K562 (cell line): Measurements from ENCODE around the gene ALS2CL. TPM values are rescaled to one million over a fixed set of nuclear protein-coding genes. Genes with fewer than 3 reads are reported as not detected.

ENCODE experiments used
- ATAC-seq: fragments of 200-7000 bp; cut with Tn5 transposase; 3 replicates; pipeline ENCODE4 v1.9.1; 2020; ENCODE audit warnings: moderate library complexity
- BruUV-seq: library from RNA; stranded (reverse); fragments of 400-500 nt; replicated peaks from 2 replicates; lab custom pipeline; 2021; lab: Mats Ljungman, UMichigan
- CTCF ChIA-PET: fragments of 300-600 bp; formaldehyde crosslinking; extraction: SDS; loops from one replicate; lab custom pipeline; 2021; ENCODE audit warnings: low intra/inter-chr PET ratio; lab: Yijun Ruan, JAX
- POLR2A ChIA-PET: fragments of 300-600, 350-650 bp; sonication (Branson Sonifier 250); formaldehyde crosslinking; extraction: SDS; loops from one replicate; lab custom pipeline; 2021; ENCODE audit warnings: antibody characterized with exemption, inconsistent platforms; lab: Yijun Ruan, JAX
- DNase-seq, 4 experiments: peaks; one replicate each; pipeline versions ENCODE4 v3.0.0 to v3.0.0-alpha.2; 2011 to 2018; ENCODE audit warnings: low spot score in 3 of 4, mixed read lengths in 3 of 4; ENCODE audit errors: extremely low read depth in 1 of 4
- FAIRE-seq: peaks from 2 replicates; lab custom pipeline; 2011; peaks lifted over from hg19 to GRCh38; lab: Jason Lieb, UNC
- H2AFZ ChIP-seq: 2 replicates; pipeline ENCODE4 v1.6.0; 2011; ENCODE audit warnings: low read depth, low read length, control low read depth, inconsistent platforms
- H3K27ac ChIP-seq: fragments of 200-600 bp; 3 replicates; pipeline ENCODE4 v1.8.0; 2011; ENCODE audit warnings: low read depth, mild to moderate bottlenecking, control low read depth, inconsistent platforms, low read length, moderate library complexity, mixed read lengths; ENCODE audit errors: extremely low read depth
- H3K27me3 ChIP-seq, 2 experiments: fragments of 300-600 bp in 1 of 2; 2 replicates in 1 of 2; 3 replicates in 1 of 2; pipeline versions ENCODE4 v1.6.0 to v1.8.0; 2011; ENCODE audit warnings: inconsistent platforms in 2 of 2, low read length in 2 of 2, mild to moderate bottlenecking in 1 of 2, mixed read lengths in 1 of 2, moderate library complexity in 1 of 2; ENCODE audit not compliant: control insufficient read depth in 2 of 2, insufficient read depth in 2 of 2
- H3K36me3 ChIP-seq: fragments of 300-600 bp; 3 replicates; pipeline ENCODE4 v1.8.0; 2011; ENCODE audit warnings: mild to moderate bottlenecking, low read length, inconsistent platforms; ENCODE audit not compliant: control insufficient read depth, insufficient read depth
- H3K4me1 ChIP-seq, 2 experiments: fragments of 200-600 bp in 1 of 2; replicated peaks in 1 of 2; 2 replicates in 1 of 2; 3 replicates in 1 of 2; pipeline versions ENCODE4 v1.5.1 to v1.8.0; 2011; ENCODE audit warnings: inconsistent platforms in 2 of 2, low read length in 2 of 2, mild to moderate bottlenecking in 1 of 2, mixed read lengths in 1 of 2, moderate library complexity in 1 of 2; ENCODE audit not compliant: control insufficient read depth in 2 of 2, insufficient read depth in 2 of 2
- H3K4me2 ChIP-seq: 2 replicates; pipeline ENCODE4 v1.6.1; 2011; ENCODE audit warnings: low read length, control low read depth, inconsistent platforms, mixed read lengths; ENCODE audit not compliant: insufficient read depth
- H3K4me3 ChIP-seq: fragments of 200-600 bp; sonication (generic), shearing (Covaris generic); 2 replicates; pipeline ENCODE4 v1.5.1; 2016; ENCODE audit warnings: control low read depth, inconsistent platforms
- H3K79me2 ChIP-seq: fragments of 200-600 bp; 3 replicates; pipeline ENCODE4 v1.8.0; 2011; ENCODE audit warnings: low read length, inconsistent platforms; ENCODE audit not compliant: control insufficient read depth, insufficient read depth
- H3K9ac ChIP-seq, 2 experiments: 2 replicates each; pipeline versions ENCODE4 v1.6.0 to v1.6.1; 2011; ENCODE audit warnings: low read depth in 2 of 2, low read length in 2 of 2, control low read depth in 1 of 2, inconsistent platforms in 1 of 2, mild to moderate bottlenecking in 1 of 2, mixed read lengths in 1 of 2; ENCODE audit not compliant: insufficient read depth in 1 of 2
- H3K9me1 ChIP-seq: one replicate; pipeline ENCODE4 v1.6.0; 2011; ENCODE audit warnings: inconsistent platforms, mild to moderate bottlenecking, low read length, moderate library complexity; ENCODE audit not compliant: control insufficient read depth, insufficient read depth
- H3K9me3 ChIP-seq: replicated peaks from 2 replicates; pipeline ENCODE4 v1.5.1; 2011; ENCODE audit warnings: low read depth, low read length, inconsistent platforms; ENCODE audit not compliant: control insufficient read depth, insufficient read depth
- H4K20me1 ChIP-seq: replicated peaks from 2 replicates; pipeline ENCODE4 v1.6.1; 2011; ENCODE audit warnings: low read length, inconsistent platforms, mixed read lengths; ENCODE audit not compliant: control insufficient read depth, insufficient read depth
- ATF1 ChIP-seq, 2 experiments: fragments of 450-650 bp in 1 of 2; IDR thresholded peaks; 2 replicates each; pipeline ENCODE4 v1.6.1; 2016; ENCODE audit warnings: missing compliant biosample characterization in 1 of 2, missing genetic modification characterization in 1 of 2
- CBX8 ChIP-seq: fragments of 200-600 bp; sonication (generic); IDR thresholded peaks from 2 replicates; pipeline ENCODE4 v1.6.1; 2012; ENCODE audit warnings: borderline replicate concordance, mixed run types, low read depth, mild to moderate bottlenecking, moderate library complexity, mixed read lengths, low read length, control low read depth, inconsistent platforms; ENCODE audit not compliant: poor library complexity, severe bottlenecking; ENCODE audit errors: extremely low read depth
- FUS ChIP-seq: fragments of 200-400 bp; formaldehyde crosslinking; optimal IDR thresholded peaks from 2 replicates; pipeline ENCODE3; 2017; ENCODE audit warnings: low read depth, low read length
- NFE2 ChIP-seq: IDR thresholded peaks from 2 replicates; pipeline ENCODE4 v1.6.1; 2014; ENCODE audit warnings: antibody characterized with exemption, low read depth
- SNIP1 ChIP-seq: fragments of 450-650 bp; IDR thresholded peaks from 2 replicates; pipeline ENCODE4 v1.7.1; 2017; ENCODE audit warnings: low read depth, mild to moderate bottlenecking
- SP2 ChIP-seq: IDR thresholded peaks from 2 replicates; pipeline ENCODE4 v1.6.1; 2011; ENCODE audit warnings: mild to moderate bottlenecking, low read depth, low read length, moderate library complexity; ENCODE audit not compliant: poor library complexity, severe bottlenecking; ENCODE audit errors: extremely low read depth
- STAT5B ChIP-seq: fragments of 250-450 bp; sonication (Bioruptor Pico); IDR thresholded peaks from 2 replicates; pipeline ENCODE4 v1.8.0; 2021; ENCODE audit warnings: mild to moderate bottlenecking, inconsistent platforms
- TARDBP ChIP-seq: fragments of 450-650 bp; IDR thresholded peaks from 2 replicates; pipeline ENCODE4 v1.6.1; 2016
- THRB ChIP-seq: fragments of 450-650 bp; formaldehyde crosslinking; conservative IDR thresholded peaks from 2 replicates; pipeline ENCODE4 v1.4.0; 2022; ENCODE audit warnings: mild to moderate bottlenecking, missing genetic modification characterization
- ZBTB5 ChIP-seq: fragments of 450-650 bp; IDR thresholded peaks from 2 replicates; pipeline ENCODE4 v1.6.1; 2017; ENCODE audit warnings: antibody characterized with exemption
- ZNF146 ChIP-seq: IDR thresholded peaks from one replicate; pipeline ENCODE4 v1.6.1; 2018; ENCODE audit warnings: missing compliant biosample characterization; ENCODE audit not compliant: unreplicated experiment
- ZNF668 ChIP-seq: fragments of 250-450 bp; sonication (Bioruptor Pico); IDR thresholded peaks from 2 replicates; pipeline ENCODE4 v1.8.0; 2022; ENCODE audit warnings: mild to moderate bottlenecking, inconsistent platforms
- WGBS: fragments of 100-300 bp; shearing (Covaris generic); methylation state at CpG from one replicate; pipeline ENCODE4 v1.1.6; 2016; ENCODE audit warnings: low coverage, mixed read lengths; ENCODE audit not compliant: insufficient coverage; ENCODE audit errors: missing lambda C conversion rate; 5-methylcytosine and 5-hydroxymethylcytosine counted together
- in situ Hi-C: fragments of 300-500 bp; cut with MboI; formaldehyde crosslinking; loops from 4 replicates; pipeline ENCODE4 v1.15.0; 2018; ENCODE audit warnings: inconsistent platforms, mixed read lengths
- intact Hi-C: fragments of 100-400 bp; cut with micrococcal nuclease; formaldehyde crosslinking; loops from 2 replicates; pipeline ENCODE4 v1.14.2; 2022
- polyA plus RNA-seq, 8 experiments: library from polyadenylated mRNA; depleted of rRNA in 4 of 8; stranded (reverse) in 5 of 8; unstranded in 3 of 8; fragments of >200 nt; fragmentation: Nextera tagmentation in 2 of 8; fragmentation: Illumina TruSeq in 1 of 8; extraction: Ambion mirVana in 2 of 8; extraction: Trizol in 1 of 8; gene quantifications; 2 replicates each; pipeline versions ENCODE4 v1.2.1 to v1.2.3, GENCODE V29; 2011 to 2014; ENCODE audit warnings: inconsistent platforms in 1 of 8, missing spikeins in 1 of 8
- total RNA-seq, 7 experiments: library from RNA; depleted of rRNA in 6 of 7; stranded (reverse); fragments of >200 nt in 6 of 7; fragmentation: Illumina TruSeq in 2 of 7; extraction: Trizol in 2 of 7; gene quantifications; 2 replicates each; pipeline versions ENCODE4 v1.2.1 to v1.2.3, GENCODE V29; 2011 to 2021; ENCODE audit warnings: low replicate concordance in 1 of 7

Gene ALS2CL
- total and polyA plus RNA-seq, 9 of the 15 experiments (the other 6 are each of a cell fraction or from before 2014, with no cell fraction given): 0.03 to 0.13 (median 0.05) TPM; not detected in 3

GRCh38 chr3:46675843-46676567, 17.5 kb downstream of the ALS2CL start:
- H3K27ac ChIP-seq: no peak overlapping the region
- ChIA-PET POLR2A (interaction anchor here (0.6 to 1.1 kb wide), 3 partner anchors 8 to 1232 kb away, joined by 3 to 5 read pairs (median 4); no protein-coding TSS in a partner anchor), CTCF (no interaction called here)
- intact Hi-C loops (no loop called here), in situ Hi-C loops (no loop called here)
- TF ChIP-seq ZNF146 (CRISPR knock-in tag) (no peak), CBX8 (no peak), NFE2 (no peak), STAT5B (CRISPR knock-in tag) (no peak), THRB (CRISPR knock-in tag) (no peak), FUS (no peak), SP2 (no peak), TARDBP (no peak), SNIP1 (no peak), ATF1 (CRISPR knock-in tag; IDR thresholded peaks at IDR 0.05) (no peak), ATF1 (tag; IDR thresholded peaks at IDR 0.05) (no peak), ZBTB5 (no peak), ZNF668 (CRISPR knock-in tag) (no peak)
- FAIRE-seq: no peak
- H3K4me1 ChIP-seq: peaks cover 0 to 6% of the 10 kb centered on the region in 2 experiments; a peak in 2 of 5 replicates
- H3K4me3 ChIP-seq: no peak overlapping the region
- no TSS peak for BruUV-seq
- H4K20me1 ChIP-seq: peaks cover 26% of the 10 kb centered on the region
- no peak for DNase-seq
- no peaks in the 10 kb centered on the region for H3K36me3 ChIP-seq
- no peaks in the 10 kb centered on the region for H3K79me2 ChIP-seq
- no peak overlapping the region for H3K9ac ChIP-seq
- H3K27me3 ChIP-seq: peaks cover 34 to 90% of the 10 kb centered on the region in 2 experiments; a peak in 4 of 5 replicates
- H3K9me1 ChIP-seq: no peaks in the 10 kb centered on the region
- H3K9me3 ChIP-seq: no peaks in the 10 kb centered on the region
- ATAC-seq: no peak
- H2AFZ ChIP-seq: no peak overlapping the region
- WGBS: under 1% methylated on average over 9 of the region's 9 CpGs
- no peak overlapping the region for H3K4me2 ChIP-seq
